GM12865 (cell line): ENCODE results near the gene NFKBIE.
"Not testable (repeated sequence)": the region's sequence is repeated elsewhere in the genome, so short reads cannot be mapped to it uniquely, and the experiment has no call there.

Experiments
- DNase-seq: peaks from one replicate; pipeline ENCODE4 v3.0.0; 2010; ENCODE audit warnings: low read depth
- H3K4me3 ChIP-seq: 2 replicates; pipeline ENCODE4 v1.5.1; 2011; ENCODE audit warnings: mild to moderate bottlenecking, low read depth, low read length, control low read depth
- TF ChIP-seq, protein P1 (sequence below): IDR thresholded peaks from 2 replicates; pipeline ENCODE4 v1.5.1; 2011; ENCODE audit warnings: low read length, control low read depth, low read depth, inconsistent platforms; ENCODE audit not compliant: insufficient read depth; ENCODE audit errors: missing control alignments

NFKBIE gene

DNA sequence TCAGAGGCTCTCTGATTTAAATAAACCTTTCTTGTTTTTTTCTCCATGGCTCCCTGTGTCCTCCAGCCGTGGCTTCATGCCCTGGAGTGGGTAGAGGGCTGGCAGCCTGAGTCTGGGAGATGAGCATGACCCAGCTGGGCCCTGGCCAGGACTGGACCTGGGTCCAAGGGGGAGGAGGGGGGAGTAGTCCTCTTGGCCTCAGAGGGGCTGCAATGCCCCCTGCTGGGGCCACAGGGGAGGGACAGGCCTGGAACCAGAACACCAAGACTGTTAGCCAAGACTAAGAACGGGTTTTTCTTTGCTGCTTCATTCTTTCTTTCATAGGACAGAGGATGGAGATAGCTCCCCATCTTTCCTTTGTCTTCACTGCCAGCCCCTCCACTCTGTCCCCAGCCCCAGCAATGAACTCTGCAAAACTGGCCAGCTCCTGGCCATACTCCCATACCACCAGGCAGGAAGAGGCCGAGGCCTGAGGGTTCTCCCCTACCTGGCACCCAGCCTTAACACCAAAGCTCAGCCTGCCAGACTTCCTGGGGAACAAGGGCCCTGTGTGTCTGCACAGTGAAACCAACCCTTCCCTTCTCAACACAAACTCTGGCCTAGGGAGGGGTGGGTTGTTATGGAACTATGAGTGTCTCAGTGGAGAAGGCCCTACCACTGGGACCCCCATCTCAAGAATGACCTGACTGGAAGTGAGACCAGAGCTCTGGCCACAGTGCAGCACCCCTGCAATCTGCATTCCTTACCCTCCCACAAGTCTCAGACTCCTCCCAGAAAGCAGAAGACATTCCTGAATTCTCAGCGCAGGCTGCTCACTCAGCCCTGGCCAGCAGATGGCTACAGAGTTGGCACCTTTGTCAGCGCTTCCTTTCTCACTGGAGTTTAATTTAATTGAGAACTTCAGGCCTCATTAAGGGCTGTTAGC is 31.0 kb downstream of the NFKBIE start:
- no peak overlapping the region for H3K4me3 ChIP-seq
- DNase-seq = peak; percentile 49
- TF ChIP-seq, protein P1, sequence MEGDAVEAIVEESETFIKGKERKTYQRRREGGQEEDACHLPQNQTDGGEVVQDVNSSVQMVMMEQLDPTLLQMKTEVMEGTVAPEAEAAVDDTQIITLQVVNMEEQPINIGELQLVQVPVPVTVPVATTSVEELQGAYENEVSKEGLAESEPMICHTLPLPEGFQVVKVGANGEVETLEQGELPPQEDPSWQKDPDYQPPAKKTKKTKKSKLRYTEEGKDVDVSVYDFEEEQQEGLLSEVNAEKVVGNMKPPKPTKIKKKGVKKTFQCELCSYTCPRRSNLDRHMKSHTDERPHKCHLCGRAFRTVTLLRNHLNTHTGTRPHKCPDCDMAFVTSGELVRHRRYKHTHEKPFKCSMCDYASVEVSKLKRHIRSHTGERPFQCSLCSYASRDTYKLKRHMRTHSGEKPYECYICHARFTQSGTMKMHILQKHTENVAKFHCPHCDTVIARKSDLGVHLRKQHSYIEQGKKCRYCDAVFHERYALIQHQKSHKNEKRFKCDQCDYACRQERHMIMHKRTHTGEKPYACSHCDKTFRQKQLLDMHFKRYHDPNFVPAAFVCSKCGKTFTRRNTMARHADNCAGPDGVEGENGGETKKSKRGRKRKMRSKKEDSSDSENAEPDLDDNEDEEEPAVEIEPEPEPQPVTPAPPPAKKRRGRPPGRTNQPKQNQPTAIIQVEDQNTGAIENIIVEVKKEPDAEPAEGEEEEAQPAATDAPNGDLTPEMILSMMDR = peak; percentile 78

DNA sequence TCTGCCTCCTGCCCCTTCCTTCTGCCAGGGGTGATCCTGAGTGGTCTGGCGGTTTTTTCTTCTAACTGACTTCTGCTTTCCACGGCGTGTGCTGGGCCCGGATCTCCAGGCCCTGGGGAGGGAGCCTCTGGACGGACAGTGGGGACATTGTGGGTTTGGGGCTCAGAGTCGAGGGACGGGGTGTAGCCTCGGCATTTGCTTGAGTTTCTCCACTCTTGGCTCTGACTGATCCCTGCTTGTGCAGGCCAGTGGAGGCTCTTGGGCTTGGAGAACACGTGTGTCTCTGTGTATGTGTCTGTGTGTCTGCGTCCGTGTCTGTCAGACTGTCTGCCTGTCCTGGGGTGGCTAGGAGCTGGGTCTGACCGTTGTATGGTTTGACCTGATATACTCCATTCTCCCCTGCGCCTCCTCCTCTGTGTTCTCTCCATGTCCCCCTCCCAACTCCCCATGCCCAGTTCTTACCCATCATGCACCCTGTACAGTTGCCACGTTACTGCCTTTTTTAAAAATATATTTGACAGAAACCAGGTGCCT is 31.7 kb downstream of the NFKBIE start:
- TF ChIP-seq, protein P1 = no peak
- no peak for DNase-seq
- H3K4me3 ChIP-seq = no peak overlapping the region

DNA sequence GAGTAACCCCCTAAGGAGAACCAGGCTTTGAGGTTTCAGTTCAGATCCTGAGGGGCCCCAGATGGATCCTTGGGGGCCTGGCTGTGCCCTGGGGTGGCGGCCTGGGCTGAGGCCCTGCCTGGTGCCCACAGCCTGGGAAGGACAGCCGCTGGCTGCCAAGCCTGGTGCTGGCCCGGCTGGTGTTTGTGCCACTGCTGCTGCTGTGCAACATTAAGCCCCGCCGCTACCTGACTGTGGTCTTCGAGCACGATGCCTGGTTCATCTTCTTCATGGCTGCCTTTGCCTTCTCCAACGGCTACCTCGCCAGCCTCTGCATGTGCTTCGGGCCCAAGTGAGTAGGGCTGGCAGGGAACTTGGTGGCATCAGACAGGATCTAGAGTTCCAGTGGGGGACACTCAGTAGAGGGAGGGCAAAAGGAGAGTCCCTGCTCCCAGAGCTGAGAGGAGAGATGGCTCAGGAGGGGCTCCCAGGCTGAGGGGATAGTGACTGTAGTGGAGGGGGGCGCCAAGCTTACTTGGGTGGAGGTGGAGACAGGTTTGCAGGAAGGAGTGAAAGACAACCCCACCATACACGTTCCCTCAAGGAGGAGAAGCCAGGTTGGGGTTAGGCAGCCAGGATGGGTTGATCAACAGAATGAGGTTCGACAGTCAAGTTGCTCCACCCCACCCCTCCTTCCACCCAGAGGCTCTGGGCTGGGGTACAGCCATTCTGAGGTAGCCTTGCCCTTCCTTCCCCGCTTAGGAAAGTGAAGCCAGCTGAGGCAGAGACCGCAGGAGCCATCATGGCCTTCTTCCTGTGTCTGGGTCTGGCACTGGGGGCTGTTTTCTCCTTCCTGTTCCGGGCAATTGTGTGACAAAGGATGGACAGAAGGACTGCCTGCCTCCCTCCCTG is 32.4 kb downstream of the NFKBIE start:
- no peak overlapping the region for H3K4me3 ChIP-seq
- TF ChIP-seq, protein P1 = no peak
- DNase-seq = no peak

DNA sequence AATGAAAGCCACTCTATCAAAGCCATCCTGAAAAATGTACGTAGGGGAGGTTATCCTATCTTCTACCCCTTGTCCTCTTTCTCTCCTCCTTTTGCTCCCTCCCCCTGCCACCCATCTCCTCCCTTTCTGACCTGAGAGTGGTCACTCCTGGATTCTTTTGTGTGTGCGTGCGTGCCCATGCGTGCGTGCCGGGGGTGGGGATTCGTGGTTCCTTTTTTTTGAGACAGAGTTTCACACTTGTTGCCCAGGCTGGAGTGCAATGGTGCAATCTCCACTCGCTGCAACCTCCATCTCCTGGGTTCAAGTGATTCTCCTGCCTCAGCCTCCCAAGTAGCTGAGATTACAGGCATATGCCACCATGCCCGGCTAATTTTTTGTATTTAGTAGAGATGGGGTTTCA is 33.9 kb downstream of the NFKBIE start:
- not testable (repeated sequence) for DNase-seq, H3K4me3 ChIP-seq

DNA sequence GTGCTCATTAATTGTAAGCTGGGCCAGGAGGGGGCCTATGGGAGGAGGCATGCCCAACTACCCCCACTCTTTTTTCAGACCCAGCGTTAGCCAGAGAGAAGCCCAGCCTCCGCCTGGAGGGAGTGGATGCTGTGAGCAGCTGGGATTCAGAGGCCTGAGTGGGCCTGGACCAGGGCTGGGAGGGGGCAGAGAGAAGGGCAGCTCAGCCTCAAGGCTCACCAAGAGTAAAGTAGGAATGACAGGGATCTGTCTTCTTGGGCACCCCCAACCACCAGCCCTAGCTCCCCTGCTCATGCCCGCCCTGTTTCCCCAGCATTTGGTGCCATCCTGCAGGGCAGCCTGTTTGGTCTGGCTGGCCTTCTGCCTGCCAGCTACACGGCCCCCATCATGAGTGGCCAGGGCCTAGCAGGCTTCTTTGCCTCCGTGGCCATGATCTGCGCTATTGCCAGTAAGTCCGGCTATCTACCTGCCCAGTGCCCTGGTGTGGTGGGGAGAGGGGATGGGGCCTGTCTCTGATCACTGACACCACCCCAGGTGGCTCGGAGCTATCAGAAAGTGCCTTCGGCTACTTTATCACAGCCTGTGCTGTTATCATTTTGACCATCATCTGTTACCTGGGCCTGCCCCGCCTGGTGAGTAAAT is 35.2 kb downstream of the NFKBIE start:
- TF ChIP-seq, protein P1 = no peak
- DNase-seq = no peak

DNA sequence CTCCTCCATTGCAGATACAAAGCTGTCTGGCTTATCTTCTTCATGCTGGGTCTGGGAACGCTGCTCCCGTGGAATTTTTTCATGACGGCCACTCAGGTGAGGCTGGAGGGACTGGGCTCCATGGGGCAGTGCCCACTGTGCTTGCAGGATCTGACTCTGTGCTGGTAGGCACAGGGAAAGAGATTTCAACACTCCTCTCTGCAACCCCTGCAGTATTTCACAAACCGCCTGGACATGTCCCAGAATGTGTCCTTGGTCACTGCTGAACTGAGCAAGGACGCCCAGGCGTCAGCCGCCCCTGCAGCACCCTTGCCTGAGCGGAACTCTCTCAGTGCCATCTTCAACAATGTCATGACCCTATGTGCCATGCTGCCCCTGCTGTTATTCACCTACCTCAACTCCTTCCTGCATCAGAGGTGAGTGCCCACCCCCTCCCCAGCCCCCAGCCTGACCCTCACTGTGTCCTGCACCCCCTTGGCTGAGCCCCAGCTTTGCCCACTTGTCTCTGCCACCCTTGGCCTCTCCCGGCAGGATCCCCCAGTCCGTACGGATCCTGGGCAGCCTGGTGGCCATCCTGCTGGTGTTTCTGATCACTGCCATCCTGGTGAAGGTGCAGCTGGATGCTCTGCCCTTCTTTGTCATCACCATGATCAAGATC is 35.8 kb downstream of the NFKBIE start:
- TF ChIP-seq, protein P1 = no peak
- no peak overlapping the region for H3K4me3 ChIP-seq
- no peak for DNase-seq

More for the DNA sequence above, 35.2 kb downstream of the NFKBIE start:
- no peak overlapping the region for H3K4me3 ChIP-seq
